ENCODE measurements around the gene WWOX.

The WWOX gene

DNA sequence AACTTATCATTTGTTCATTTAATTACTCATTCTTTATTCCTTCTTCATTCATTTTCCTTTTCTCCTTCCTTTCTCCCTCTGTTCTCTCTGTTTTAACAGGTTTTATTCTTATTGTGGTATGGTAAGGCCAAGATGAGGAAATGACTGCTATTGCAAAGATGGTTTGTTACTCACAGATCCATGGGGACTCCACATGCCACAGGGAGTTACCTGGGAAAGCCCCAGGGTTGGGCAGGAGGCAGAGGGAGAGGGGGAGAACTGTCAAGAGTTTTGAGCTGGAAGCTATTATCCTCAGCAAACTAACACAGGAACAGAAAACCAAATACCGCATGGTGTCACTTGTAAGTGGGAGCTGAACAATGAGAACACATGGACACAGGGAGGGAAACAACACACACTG is 453.3 kb downstream of the WWOX start:
- ATAC-seq: no peak
- no peak for TF ChIP-seq ARNTL (CRISPR knock-in tag; IDR thresholded peaks at IDR 0.05; ENCODE audit: borderline replicate concordance, low read depth)
- TF ChIP-seq BACH2 (CRISPR knock-in tag; IDR thresholded peaks at IDR 0.05; ENCODE audit: borderline replicate concordance): no peak
- TF ChIP-seq, protein P1, sequence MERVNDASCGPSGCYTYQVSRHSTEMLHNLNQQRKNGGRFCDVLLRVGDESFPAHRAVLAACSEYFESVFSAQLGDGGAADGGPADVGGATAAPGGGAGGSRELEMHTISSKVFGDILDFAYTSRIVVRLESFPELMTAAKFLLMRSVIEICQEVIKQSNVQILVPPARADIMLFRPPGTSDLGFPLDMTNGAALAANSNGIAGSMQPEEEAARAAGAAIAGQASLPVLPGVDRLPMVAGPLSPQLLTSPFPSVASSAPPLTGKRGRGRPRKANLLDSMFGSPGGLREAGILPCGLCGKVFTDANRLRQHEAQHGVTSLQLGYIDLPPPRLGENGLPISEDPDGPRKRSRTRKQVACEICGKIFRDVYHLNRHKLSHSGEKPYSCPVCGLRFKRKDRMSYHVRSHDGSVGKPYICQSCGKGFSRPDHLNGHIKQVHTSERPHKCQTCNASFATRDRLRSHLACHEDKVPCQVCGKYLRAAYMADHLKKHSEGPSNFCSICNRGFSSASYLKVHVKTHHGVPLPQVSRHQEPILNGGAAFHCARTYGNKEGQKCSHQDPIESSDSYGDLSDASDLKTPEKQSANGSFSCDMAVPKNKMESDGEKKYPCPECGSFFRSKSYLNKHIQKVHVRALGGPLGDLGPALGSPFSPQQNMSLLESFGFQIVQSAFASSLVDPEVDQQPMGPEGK (CRISPR knock-in tag; IDR thresholded peaks at IDR 0.05; ENCODE audit: borderline replicate concordance): no peak
- no peak for TF ChIP-seq CREB5 (CRISPR knock-in tag; IDR thresholded peaks at IDR 0.05; ENCODE audit: low read depth)
- no peak for TF ChIP-seq CSDC2 (CRISPR knock-in tag; IDR thresholded peaks at IDR 0.05)
- no peak for TF ChIP-seq POU6F1 (CRISPR knock-in tag; IDR thresholded peaks at IDR 0.05; ENCODE audit: borderline replicate concordance, low read depth)
- no peak for TF ChIP-seq ZC3H10 (CRISPR knock-in tag; IDR thresholded peaks at IDR 0.05)
- TF ChIP-seq, protein P2, sequence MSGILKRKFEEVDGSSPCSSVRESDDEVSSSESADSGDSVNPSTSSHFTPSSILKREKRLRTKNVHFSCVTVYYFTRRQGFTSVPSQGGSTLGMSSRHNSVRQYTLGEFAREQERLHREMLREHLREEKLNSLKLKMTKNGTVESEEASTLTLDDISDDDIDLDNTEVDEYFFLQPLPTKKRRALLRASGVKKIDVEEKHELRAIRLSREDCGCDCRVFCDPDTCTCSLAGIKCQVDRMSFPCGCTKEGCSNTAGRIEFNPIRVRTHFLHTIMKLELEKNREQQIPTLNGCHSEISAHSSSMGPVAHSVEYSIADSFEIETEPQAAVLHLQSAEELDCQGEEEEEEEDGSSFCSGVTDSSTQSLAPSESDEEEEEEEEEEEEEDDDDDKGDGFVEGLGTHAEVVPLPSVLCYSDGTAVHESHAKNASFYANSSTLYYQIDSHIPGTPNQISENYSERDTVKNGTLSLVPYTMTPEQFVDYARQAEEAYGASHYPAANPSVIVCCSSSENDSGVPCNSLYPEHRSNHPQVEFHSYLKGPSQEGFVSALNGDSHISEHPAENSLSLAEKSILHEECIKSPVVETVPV (CRISPR knock-in tag; IDR thresholded peaks at IDR 0.05): no peak
- TF ChIP-seq SNAI2 (CRISPR knock-in tag; IDR thresholded peaks at IDR 0.05): no peak
- TF ChIP-seq ZFP30 (CRISPR knock-in tag; IDR thresholded peaks at IDR 0.05): no peak

DNA sequence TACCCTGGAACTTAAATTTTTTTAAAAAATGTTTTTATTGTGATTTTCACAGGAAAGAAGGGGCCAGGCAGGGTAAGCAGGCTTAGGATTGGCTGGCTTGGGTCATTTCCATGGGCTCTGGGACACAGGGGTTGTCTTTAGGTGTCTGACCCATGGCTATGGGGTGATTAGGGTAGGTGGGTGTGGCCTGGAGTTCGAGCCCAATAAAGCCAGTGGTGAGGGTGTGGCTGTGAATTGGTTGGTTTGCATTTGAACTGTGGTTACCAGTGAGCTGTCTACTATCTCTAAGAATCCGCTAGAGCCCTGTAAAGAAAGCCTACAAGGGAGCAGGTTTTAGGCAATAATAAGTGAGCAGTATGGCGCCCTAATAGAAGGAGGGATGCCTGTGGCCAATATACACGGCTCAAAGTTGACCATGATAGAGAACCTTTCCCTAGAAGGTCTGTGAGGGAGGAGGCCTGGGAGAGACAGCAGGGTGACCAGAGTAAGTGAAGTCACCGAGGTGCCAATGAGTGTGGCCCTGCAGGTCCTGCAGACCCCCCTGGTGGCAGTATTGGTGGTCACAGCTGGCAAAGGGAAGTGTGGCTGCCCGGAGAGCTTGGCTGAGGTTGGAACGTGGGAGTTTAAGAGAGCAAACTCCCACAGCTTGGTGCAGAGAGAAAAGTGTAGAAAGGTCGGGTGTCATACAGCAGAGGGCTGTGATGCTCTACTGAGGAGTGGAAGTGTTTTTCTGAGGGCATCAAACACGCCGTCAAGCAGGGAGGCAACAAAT is 454.0 kb downstream of the WWOX start:
- TF ChIP-seq RARB (CRISPR knock-in tag; IDR thresholded peaks at IDR 0.05) (no peak), TOX (CRISPR knock-in tag; IDR thresholded peaks at IDR 0.05; ENCODE audit: borderline replicate concordance) (no peak), SNAI2 (CRISPR knock-in tag; IDR thresholded peaks at IDR 0.05) (no peak), POU6F1 (CRISPR knock-in tag; IDR thresholded peaks at IDR 0.05; ENCODE audit: borderline replicate concordance, low read depth) (no peak), ISL1 (CRISPR knock-in tag; IDR thresholded peaks at IDR 0.05) (no peak), CSDC2 (CRISPR knock-in tag; IDR thresholded peaks at IDR 0.05) (no peak), CREB5 (CRISPR knock-in tag; IDR thresholded peaks at IDR 0.05; ENCODE audit: low read depth) (no peak), ESRRG (CRISPR knock-in tag; IDR thresholded peaks at IDR 0.05) (no peak), ZNF8 (CRISPR knock-in tag; IDR thresholded peaks at IDR 0.05) (no peak), TCF4 (CRISPR knock-in tag; IDR thresholded peaks at IDR 0.05; ENCODE audit: borderline replicate concordance) (no peak), GLIS3 (CRISPR knock-in tag; IDR thresholded peaks at IDR 0.05) (no peak), ZC3H10 (CRISPR knock-in tag; IDR thresholded peaks at IDR 0.05) (no peak), ZFP30 (CRISPR knock-in tag; IDR thresholded peaks at IDR 0.05) (no peak), OSR1 (CRISPR knock-in tag; IDR thresholded peaks at IDR 0.05) (no peak)
- TF ChIP-seq, protein P2 (CRISPR knock-in tag; IDR thresholded peaks at IDR 0.05): no peak
- TF ChIP-seq, protein P1 (CRISPR knock-in tag; IDR thresholded peaks at IDR 0.05; ENCODE audit: borderline replicate concordance): no peak
- ATAC-seq: no peak

Measured in SK-N-SH treated with all-trans-retinoic acid at 6 μM for 48 hours (cell line).